NCI-H2227 treated with DMSO at 0.1 percent for 48 hours (cell line): ENCODE results near the gene CUBN.

ENCODE experiments used
- DNase-seq: peaks from one replicate; lab custom pipeline; 2025; lab: John Stamatoyannopoulos, UW

Gene CUBN

GRCh38 chr10:16787361-16787791, 342.2 kb downstream of the CUBN start:
- no peak for DNase-seq

GRCh38 chr10:16780338-16780880, 349.2 kb downstream of the CUBN start:
- no peak for DNase-seq

- no peak for DNase-seq
Observed at GRCh38 chr10:16779384-16779915, 350.2 kb downstream of the CUBN start.

- peak; percentile 43 for DNase-seq
Observed at GRCh38 chr10:16777473-16778370, 351.9 kb downstream of the CUBN start.

GRCh38 chr10:16776896-16777295, 352.7 kb downstream of the CUBN start:
- no peak for DNase-seq
